Transverse colon (tissue), 4 donors: ENCODE results near the gene TMEM156. TPM values are rescaled to one million over a fixed set of nuclear protein-coding genes. Genes with fewer than 3 reads are reported as not detected.

Experiments
- DNase-seq: peaks from one replicate; pipeline ENCODE4 v3.0.0-alpha.2; 2019
- H3K27ac ChIP-seq, 4 donors: fragments of 200-600 bp; sonication (generic); 2 replicates each; pipeline ENCODE4 v1.5.1; 2016 to 2018; ENCODE audit warnings: inconsistent platforms in 4 of 4
- H3K27me3 ChIP-seq: fragments of 200-600 bp; sonication (generic); 2 replicates; pipeline ENCODE4 v1.5.1; 2017; ENCODE audit warnings: inconsistent platforms
- H3K36me3 ChIP-seq, 4 donors: fragments of 200-600 bp; sonication (generic); 2 replicates each; pipeline ENCODE4 v1.5.1; 2017 to 2019; ENCODE audit warnings: inconsistent platforms in 4 of 4
- H3K4me1 ChIP-seq, 4 donors: fragments of 200-600 bp; sonication (generic); 2 replicates each; pipeline ENCODE4 v1.5.1; 2017 to 2020; ENCODE audit warnings: inconsistent platforms in 4 of 4
- H3K4me3 ChIP-seq, 4 donors: fragments of 200-600 bp; sonication (generic); 1 replicate in 1 of 4; 2 replicates in 3 of 4; pipeline versions ENCODE4 v1.5.1 to v1.6.1; 2017 to 2019; ENCODE audit warnings: inconsistent platforms in 4 of 4
- H3K9me3 ChIP-seq, 2 donors: fragments of 200-600 bp; sonication (generic); 2 replicates each; pipeline ENCODE4 v1.5.1; 2017 to 2019; ENCODE audit warnings: inconsistent platforms in 2 of 2
- CTCF ChIP-seq, 5 experiments: fragments of 200-600 bp in 3 of 5; fragments of 450-650 bp in 2 of 5; sonication (generic) in 3 of 5; IDR thresholded peaks; 1 replicate in 2 of 5; 2 replicates in 3 of 5; pipeline ENCODE4 v1.5.1; 2016 to 2017; ENCODE audit warnings: antibody characterized with exemption in 5 of 5, inconsistent platforms in 3 of 5, mild to moderate bottlenecking in 2 of 5, moderate library complexity in 1 of 5
- EP300 ChIP-seq: sonication (generic); formaldehyde crosslinking; IDR thresholded peaks from one replicate; pipeline ENCODE4 v1.6.1; 2017; ENCODE audit warnings: antibody characterized with exemption, low read depth
- POLR2A ChIP-seq: fragments of 450-650 bp; IDR thresholded peaks from one replicate; pipeline ENCODE4 v1.6.1; 2016; ENCODE audit warnings: antibody characterized with exemption, mild to moderate bottlenecking, moderate library complexity
- POLR2AphosphoS5 ChIP-seq, 3 donors: sonication (generic); formaldehyde crosslinking; IDR thresholded peaks; one replicate each; pipeline ENCODE4 v1.6.1; 2016; ENCODE audit warnings: antibody characterized with exemption in 3 of 3
- WGBS, 2 donors: methylation state at CpG; one replicate each; pipeline ENCODE4 v1.1.5; 2018; ENCODE audit warnings: low coverage in 1 of 2; 5-methylcytosine and 5-hydroxymethylcytosine counted together
- in situ Hi-C, 4 donors: fragments of 200-750 bp; cut with MboI; loops; one replicate each; pipeline versions ENCODE4 v1.15.0 to v1.15.1; 2017; ENCODE audit warnings: low sequenced_read_pairs in 3 of 4, low pct_ligation_motif_present in 1 of 4, low pct_unique_long_range_greater_than_20kb in 1 of 4
- intact Hi-C: fragments of 100-400 bp; cut with DNase I; formaldehyde crosslinking; loops from one replicate; pipeline ENCODE4 v1.15.1; 2023; ENCODE audit warnings: low total_unique reads
- total RNA-seq, 4 donors: library from RNA; depleted of rRNA; stranded (reverse); fragments of >200 nt; gene quantifications; one replicate each; pipeline ENCODE4 v1.1.0, GENCODE V29; 2016

Gene TMEM156
- total RNA-seq, 4 donors from 2014 or later, result 0.96 to 2.9 TPM; not detected in 2

- in situ Hi-C loops (no loop called here), intact Hi-C loops (no loop called here)
- DNase-seq, result no peak
- WGBS, 2 donors, result 84 to 96% methylated on average over 4 of the region's 4 CpGs
- Histone ChIP-seq H3K4me3 (no peak overlapping the region), H3K27me3 (no peaks in the 10 kb centered on the region), H3K4me1 (peaks cover 0 to 3% (median under 1%) of the 10 kb centered on the region in 4 donors), H3K36me3 (no peaks in the 10 kb centered on the region), H3K9me3 (no peaks in the 10 kb centered on the region), H3K27ac (no peak overlapping the region)
- no peak for TF ChIP-seq EP300
- TF ChIP-seq CTCF (IDR thresholded peaks at IDR 0.05), result no peak
- TF ChIP-seq POLR2AphosphoS5 (IDR thresholded peaks at IDR 0.05), result no peak
- no peak for TF ChIP-seq POLR2A
Measured at GRCh38 chr4:39053983-39054382, 21.8 kb upstream of the TMEM156 start.

GRCh38 chr4:39051492-39051891 lies 19.3 kb upstream of the TMEM156 start:
- Histone ChIP-seq H3K9me3 (no peaks in the 10 kb centered on the region), H3K27me3 (no peaks in the 10 kb centered on the region), H3K4me1 (peaks cover 0 to 14% (median 9%) of the 10 kb centered on the region in 4 donors), H3K36me3 (no peaks in the 10 kb centered on the region), H3K27ac (no peak overlapping the region), H3K4me3 (no peak overlapping the region)
- no peak for DNase-seq
- TF ChIP-seq EP300 (no peak), POLR2A (no peak), CTCF (IDR thresholded peaks at IDR 0.05) (no peak), POLR2AphosphoS5 (IDR thresholded peaks at IDR 0.05) (no peak)
- WGBS, 2 donors, result 83% methylated on average over 1 of the region's 1 CpG; no CpG with 5 or more reads in 1 of the 2 donors
- in situ Hi-C loops, result no loop called here
- intact Hi-C loops, result no loop called here

- no peak for DNase-seq
- TF ChIP-seq EP300 (no peak), CTCF (IDR thresholded peaks at IDR 0.05) (no peak), POLR2A (no peak), POLR2AphosphoS5 (IDR thresholded peaks at IDR 0.05) (no peak)
- Histone ChIP-seq H3K36me3 (no peaks in the 10 kb centered on the region), H3K27ac (no peak overlapping the region), H3K4me3 (no peak overlapping the region), H3K4me1 (peaks cover 0 to 20% (median 15%) of the 10 kb centered on the region in 4 donors), H3K9me3 (no peaks in the 10 kb centered on the region), H3K27me3 (no peaks in the 10 kb centered on the region)
- in situ Hi-C loops, result no loop called here
- intact Hi-C loops, result no loop called here
- 80 to 92% methylated on average over 2 of the region's 2 CpGs for WGBS, 2 donors
Measured at GRCh38 chr4:39050590-39050989, 18.4 kb upstream of the TMEM156 start.

GRCh38 chr4:39048311-39048710 lies 16.1 kb upstream of the TMEM156 start:
- in situ Hi-C loops, result no loop called here
- 60 to 72% methylated on average over 1 of the region's 1 CpG for whole genome bisulfite sequencing, 2 donors
- no peak overlapping the region for H3K27ac ChIP-seq

More at GRCh38 chr4:39048311-39048710, 16.1 kb upstream of the TMEM156 start:
- peaks cover 4% of the 10 kb centered on the region for H3K27me3 ChIP-seq
- no peaks in the 10 kb centered on the region for H3K9me3 ChIP-seq
- no peak overlapping the region for H3K4me3 ChIP-seq
- no peaks in the 10 kb centered on the region for H3K36me3 ChIP-seq
- intact Hi-C loops, result loop anchor here (10.0 kb wide), 1 partner anchor 94 kb away; no protein-coding TSS in a partner anchor
- DNase-seq, result no peak
- peaks cover 0 to 29% (median 17%) of the 10 kb centered on the region in 4 donors for H3K4me1 ChIP-seq
- TF ChIP-seq EP300 (no peak), CTCF (IDR thresholded peaks at IDR 0.05) (no peak), POLR2AphosphoS5 (IDR thresholded peaks at IDR 0.05) (no peak), POLR2A (no peak)
